ENCODE results near the gene MKS1.

GRCh38 chr17:58219007-58219788 lies at the start of gene MKS1:
- no peak for TF ChIP-seq CEBPB (IDR thresholded peaks at IDR 0.05)
- no peak for TF ChIP-seq EP300 (IDR thresholded peaks at IDR 0.05; ENCODE audit: borderline replicate concordance)
- peak; percentile 93 for TF ChIP-seq TAF1 (IDR thresholded peaks at IDR 0.05; ENCODE audit: low read depth)
- TF ChIP-seq YY1 (IDR thresholded peaks at IDR 0.05; ENCODE audit: low read depth): peak; percentile 95
- TF ChIP-seq REST (IDR thresholded peaks at IDR 0.05; ENCODE audit: low read depth): no peak
- no peak for TF ChIP-seq TEAD4 (IDR thresholded peaks at IDR 0.05)
- TF ChIP-seq RAD21 (IDR thresholded peaks at IDR 0.05; ENCODE audit: low read depth): no peak

Measured in Ishikawa (cell line).